Brain microvascular endothelial cell (primary cell): Measurements from ENCODE around the gene ST14.

Experiments
- DNase-seq: peaks from one replicate; pipeline ENCODE4 v3.0.0-alpha.2; 2020
- H3K27ac ChIP-seq: fragments of 250-450 bp; sonication (Bioruptor Pico); 2 replicates; pipeline ENCODE4 v1.5.1; 2020; ENCODE audit warnings: mild to moderate bottlenecking, moderate library complexity
- H3K27me3 ChIP-seq: fragments of 250-450 bp; sonication (Bioruptor Pico); replicated peaks from 2 replicates; pipeline ENCODE4 v1.5.1; 2020; ENCODE audit warnings: mild to moderate bottlenecking
- H3K36me3 ChIP-seq: fragments of 250-450 bp; sonication (Bioruptor Pico); replicated peaks from 2 replicates; pipeline ENCODE4 v1.5.1; 2020; ENCODE audit warnings: mild to moderate bottlenecking
- H3K4me3 ChIP-seq: 2 replicates; pipeline ENCODE4 v1.5.1; 2011; ENCODE audit warnings: low read depth, mild to moderate bottlenecking, control low read depth, low read length, moderate library complexity
- CTCF ChIP-seq: IDR thresholded peaks from 2 replicates; pipeline ENCODE4 v1.5.1; 2011; ENCODE audit warnings: low read depth, mild to moderate bottlenecking, moderate library complexity, low read length, control low read depth, inconsistent platforms; ENCODE audit errors: missing control alignments
- in situ Hi-C: cut with HindIII; loops from 2 replicates; pipeline ENCODE4 v1.10.0; 2017; ENCODE audit warnings: low sequenced_read_pairs, low pct_ligation_motif_present

The ST14 gene

GRCh38 chr11:130160498-130161155 is 1.0 kb downstream of the ST14 start:
- Histone ChIP-seq H3K36me3 (no peaks in the 10 kb centered on the region), H3K27me3 (peaks cover 11% of the 10 kb centered on the region), H3K4me3 (no peak overlapping the region), H3K27ac (no peak overlapping the region)
- no peak for TF ChIP-seq CTCF
- DNase-seq: no peak
- in situ Hi-C loops: no loop called here

- DNase-seq: no peak
- H3K27me3 ChIP-seq: peaks cover 11% of the 10 kb centered on the region
- in situ Hi-C loops: no loop called here
- H3K27ac ChIP-seq: no peak overlapping the region
- TF ChIP-seq CTCF: no peak
- no peaks in the 10 kb centered on the region for H3K36me3 ChIP-seq
- no peak overlapping the region for H3K4me3 ChIP-seq
Measured at GRCh38 chr11:130161441-130162145, 2.0 kb downstream of the ST14 start.

GRCh38 chr11:130162733-130163132 is 3.2 kb downstream of the ST14 start:
- H3K36me3 ChIP-seq: no peaks in the 10 kb centered on the region
- no peak for DNase-seq
- no peak overlapping the region for H3K27ac ChIP-seq
- no peak overlapping the region for H3K4me3 ChIP-seq
- in situ Hi-C loops: no loop called here
- H3K27me3 ChIP-seq: peaks cover 11% of the 10 kb centered on the region
- TF ChIP-seq CTCF: no peak

GRCh38 chr11:130163346-130164220 is 4.0 kb downstream of the ST14 start:
- TF ChIP-seq CTCF: peak; percentile 30
- DNase-seq: no peak
- H3K4me3 ChIP-seq: no peak overlapping the region
- H3K27me3 ChIP-seq: peaks cover 11% of the 10 kb centered on the region
- H3K36me3 ChIP-seq: no peaks in the 10 kb centered on the region
- in situ Hi-C loops: no loop called here
- H3K27ac ChIP-seq: no peak overlapping the region

GRCh38 chr11:130164221-130164570 is 4.6 kb downstream of the ST14 start:
- DNase-seq: no peak
- Histone ChIP-seq H3K27me3 (peaks cover 9% of the 10 kb centered on the region), H3K27ac (no peak overlapping the region), H3K4me3 (no peak overlapping the region), H3K36me3 (no peaks in the 10 kb centered on the region)
- in situ Hi-C loops: no loop called here
- no peak for TF ChIP-seq CTCF
